GM19025 (cell line): ENCODE measurements around the gene NT5C3A.
"Not testable (repeated sequence)": the region's sequence is repeated elsewhere in the genome, so short reads cannot be mapped to it uniquely, and the experiment has no call there.

ENCODE experiments used
- ATAC-seq: cut with Tn5 transposase; IDR thresholded peaks from one replicate; pipeline ENCODE4 v1.9.1; 2021; ENCODE audit warnings: mild to moderate bottlenecking, low read depth, moderate library complexity; ENCODE audit not compliant: unreplicated experiment

The NT5C3A gene

GRCh38 chr7:33043501-33044400 lies 18.8 kb downstream of the NT5C3A start:
- no peak for ATAC-seq

- no peak for ATAC-seq
Observed at GRCh38 chr7:33041631-33042428, 20.7 kb downstream of the NT5C3A start.

- peak; percentile 91 for ATAC-seq
Observed at GRCh38 chr7:33040803-33041516, 21.6 kb downstream of the NT5C3A start.

GRCh38 chr7:33039903-33040292 lies 22.7 kb downstream of the NT5C3A start:
- no peak for ATAC-seq

GRCh38 chr7:33039257-33039902 lies 23.2 kb downstream of the NT5C3A start:
- no peak for ATAC-seq

GRCh38 chr7:33038639-33039038 lies 23.9 kb downstream of the NT5C3A start:
- no peak for ATAC-seq

- no peak for ATAC-seq
Observed at GRCh38 chr7:33035776-33036175, 26.8 kb downstream of the NT5C3A start.

GRCh38 chr7:33024189-33024757 lies 38.3 kb downstream of the NT5C3A start:
- ATAC-seq, result no peak

- no peak for ATAC-seq
Observed at GRCh38 chr7:33012364-33012763, 50.2 kb downstream of the NT5C3A start.

GRCh38 chr7:33009734-33010133 lies 52.8 kb downstream of the NT5C3A start:
- no peak for ATAC-seq

- ATAC-seq, result not testable (repeated sequence)
Observed at GRCh38 chr7:33005690-33006089, 56.9 kb downstream of the NT5C3A start.

- ATAC-seq, result not testable (repeated sequence)
Observed at GRCh38 chr7:33005193-33005592, 57.4 kb downstream of the NT5C3A start.

- ATAC-seq, result not testable (repeated sequence)
Observed at GRCh38 chr7:33004104-33004616, 58.4 kb downstream of the NT5C3A start.

- not testable (repeated sequence) for ATAC-seq
Observed at GRCh38 chr7:33003111-33003510, 59.5 kb downstream of the NT5C3A start.

- not testable (repeated sequence) for ATAC-seq
Observed at GRCh38 chr7:32999380-32999779, 63.2 kb downstream of the NT5C3A start.

GRCh38 chr7:32998361-32999171 lies 64.0 kb downstream of the NT5C3A start:
- ATAC-seq, result peak; percentile 53

- ATAC-seq, result not testable (repeated sequence)
Observed at GRCh38 chr7:32997956-32998355, 64.6 kb downstream of the NT5C3A start.

GRCh38 chr7:32992750-32993149 lies 69.8 kb downstream of the NT5C3A start:
- not testable (repeated sequence) for ATAC-seq
